Measurements from ENCODE around the gene NLGN1. TPM values are rescaled to one million over a fixed set of nuclear protein-coding genes. Genes with fewer than 3 reads are reported as not detected.

The NLGN1 gene
- total and polyA plus RNA-seq, 2 of the 8 experiments (the other 6 are each of a cell fraction or from before 2014, with no cell fraction given), result 7.8 to 14.8 TPM

DNA sequence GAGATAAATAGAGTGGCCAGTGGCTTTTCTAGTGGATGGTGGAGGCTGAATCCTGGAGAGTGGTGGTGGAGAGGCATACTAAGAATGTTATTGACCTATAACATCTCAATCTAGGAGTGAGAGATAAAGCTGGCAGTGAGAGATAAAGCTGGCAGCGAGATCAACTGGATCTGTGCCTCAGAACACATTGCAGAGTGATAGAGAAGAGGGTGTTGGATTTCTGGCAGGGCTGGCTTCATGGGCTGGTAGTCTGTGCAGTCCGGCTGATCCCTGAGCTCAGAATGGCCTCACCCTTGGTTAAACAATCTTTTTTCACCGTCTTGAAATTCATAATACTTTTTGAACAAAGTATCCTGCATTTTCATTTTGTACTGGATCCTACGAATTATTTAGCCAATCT is 221.2 kb downstream of the NLGN1 start:
- H3K23ac ChIP-seq (ENCODE audit: insufficient read length), result no peak overlapping the region
- no peak overlapping the region for H2BK5ac ChIP-seq (ENCODE audit: low read depth, low read length)
- H3K9me3 ChIP-seq (ENCODE audit: insufficient read depth in 2 of 2, low read depth in 1 of 2, low read length in 1 of 2), result no peaks in the 10 kb centered on the region
- no peak overlapping the region for H2BK20ac ChIP-seq (ENCODE audit: low read length)
- no peak overlapping the region for H2BK120ac ChIP-seq (replicated peaks; ENCODE audit: low read depth, low read length)
- H3K23me2 ChIP-seq (ENCODE audit: low read depth, low read length), result no peaks in the 10 kb centered on the region
- H4K20me1 ChIP-seq (replicated peaks in 1 of 2; ENCODE audit: control insufficient read depth in 1 of 2, insufficient read depth in 2 of 2, low read length in 2 of 2), result no peaks in the 10 kb centered on the region
- H3K36me3 ChIP-seq (ENCODE audit: control insufficient read depth in 2 of 4, insufficient read depth in 4 of 4, low read length in 3 of 4), result no peaks in the 10 kb centered on the region
- H2AK5ac ChIP-seq (ENCODE audit: low read depth, low read length), result no peak overlapping the region
- DNase-seq (ENCODE audit: low read depth in 1 of 2, low spot score in 2 of 2), result no peak
- H2BK12ac ChIP-seq (ENCODE audit: low read depth, low read length), result no peak overlapping the region
- H3K79me2 ChIP-seq (ENCODE audit: control insufficient read depth in 1 of 2, insufficient read depth in 2 of 2, low read length in 2 of 2), result no peaks in the 10 kb centered on the region
- ChIA-PET CTCF (ENCODE audit: partially characterized antibody) (no interaction called here), POLR2A (ENCODE audit: partially characterized antibody) (no interaction called here)
- no peak overlapping the region for H4K5ac ChIP-seq (ENCODE audit: insufficient read length, low read depth, low read length)
- H4K8ac ChIP-seq (ENCODE audit: extremely low read depth, insufficient read depth, low read length), result no peak overlapping the region
- H3K14ac ChIP-seq (ENCODE audit: insufficient read length), result no peak overlapping the region
- H2BK15ac ChIP-seq (ENCODE audit: low read length), result no peak overlapping the region
- no peak overlapping the region for H3K4me3 ChIP-seq (ENCODE audit: extremely low read depth in 1 of 4, insufficient read depth in 2 of 4, low read depth in 3 of 4, low read length in 4 of 4)
- H3K56ac ChIP-seq (replicated peaks; ENCODE audit: insufficient read length, low read depth, low read length), result no peak overlapping the region
- no peak for FAIRE-seq
- no peak overlapping the region for H3K9ac ChIP-seq (replicated peaks in 1 of 4; ENCODE audit: extremely low read depth in 1 of 4, low read depth in 3 of 4, low read length in 3 of 4)
- H4K91ac ChIP-seq (replicated peaks; ENCODE audit: insufficient read length, low read length), result no peak overlapping the region
- H3K18ac ChIP-seq (ENCODE audit: extremely low read depth, low read length), result no peak overlapping the region
- no peak overlapping the region for H3K4me2 ChIP-seq (ENCODE audit: insufficient read depth in 1 of 2, low read depth in 2 of 2, low read length in 2 of 2)
- H3K79me1 ChIP-seq (ENCODE audit: low read depth, low read length), result 0 out of 2 replicates have a peak, but pooled peaks cover 3% of the 10 kb centered on the region
- no peak overlapping the region for H2AFZ ChIP-seq (ENCODE audit: low read length)
- no peaks in the 10 kb centered on the region for H3K27me3 ChIP-seq (replicated peaks in 1 of 4; ENCODE audit: control insufficient read depth in 3 of 4, extremely low read depth in 1 of 4, insufficient read depth in 3 of 4, low read length in 3 of 4)
- WGBS, 2 experiments (ENCODE audit: extremely low coverage in 1 of 2, insufficient coverage in 1 of 2, insufficient read length in 1 of 2, insufficient replicate concordance in 2 of 2, low coverage in 1 of 2, low lambda C conversion rate in 2 of 2, missing lambda C conversion rate in 1 of 2), result 78% methylated on average over 4 of the region's 4 CpGs; no CpG with 5 or more reads in 1 of the 2 experiments
- H3K4me1 ChIP-seq (replicated peaks in 1 of 4; ENCODE audit: control insufficient read depth in 3 of 4, insufficient read depth in 4 of 4, low read length in 3 of 4), result no peaks in the 10 kb centered on the region
- H3K27ac ChIP-seq (ENCODE audit: low read depth, low read length), result no peak overlapping the region
- H3K4ac ChIP-seq (replicated peaks; ENCODE audit: insufficient read length, low read depth, low read length), result no peak overlapping the region
- TF ChIP-seq GABPA (IDR thresholded peaks at IDR 0.05; ENCODE audit: borderline replicate concordance, insufficient read depth, low read length), result no peak
- no peak for TF ChIP-seq YY1 (IDR thresholded peaks at IDR 0.05; ENCODE audit: low read depth, low read length)
- TF ChIP-seq BRCA1 (IDR thresholded peaks at IDR 0.05; ENCODE audit: low read depth, low read length), result no peak
- no peak for TF ChIP-seq CBX5 (IDR thresholded peaks at IDR 0.05; ENCODE audit: low read depth, low read length)
- no peak for TF ChIP-seq GTF2F1 (IDR thresholded peaks at IDR 0.05; ENCODE audit: borderline replicate concordance, low read depth, low read length)
- TF ChIP-seq SIRT6 (IDR thresholded peaks at IDR 0.05; ENCODE audit: low read length), result no peak
- no peak for TF ChIP-seq SIN3A (conservative IDR thresholded peaks at IDR 0.05 in 1 of 2, IDR thresholded peaks at IDR 0.05 in 1 of 2; ENCODE audit: low read depth in 1 of 2, low read length in 2 of 2)
- TF ChIP-seq, protein P1, sequence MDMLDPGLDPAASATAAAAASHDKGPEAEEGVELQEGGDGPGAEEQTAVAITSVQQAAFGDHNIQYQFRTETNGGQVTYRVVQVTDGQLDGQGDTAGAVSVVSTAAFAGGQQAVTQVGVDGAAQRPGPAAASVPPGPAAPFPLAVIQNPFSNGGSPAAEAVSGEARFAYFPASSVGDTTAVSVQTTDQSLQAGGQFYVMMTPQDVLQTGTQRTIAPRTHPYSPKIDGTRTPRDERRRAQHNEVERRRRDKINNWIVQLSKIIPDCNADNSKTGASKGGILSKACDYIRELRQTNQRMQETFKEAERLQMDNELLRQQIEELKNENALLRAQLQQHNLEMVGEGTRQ (IDR thresholded peaks at IDR 0.05; ENCODE audit: low read length), result no peak
- no peak for TF ChIP-seq JUN (IDR thresholded peaks at IDR 0.05; ENCODE audit: low read depth, low read length)
- TF ChIP-seq POU5F1 (IDR thresholded peaks at IDR 0.05; ENCODE audit: low read depth, low read length), result no peak
- TF ChIP-seq SP2 (IDR thresholded peaks at IDR 0.05; ENCODE audit: low read length), result no peak
- TF ChIP-seq EGR1 (IDR thresholded peaks at IDR 0.05; ENCODE audit: borderline replicate concordance, low read depth, low read length), result no peak
- no peak for TF ChIP-seq RBBP5 (IDR thresholded peaks at IDR 0.05; ENCODE audit: borderline replicate concordance, low read depth, low read length)
- TF ChIP-seq TAF7 (optimal IDR thresholded peaks at IDR 0.05; ENCODE audit: borderline replicate concordance, low read depth, low read length), result no peak
